HCT116 (cell line): Measurements from ENCODE around the gene ARRB2. TPM values are rescaled to one million over a fixed set of nuclear protein-coding genes. Genes with fewer than 3 reads are reported as not detected.

Source experiments
- ATAC-seq: fragments of 200-7000 bp; cut with Tn5 transposase; 2 replicates; pipeline ENCODE4 v1.9.1; 2020; ENCODE audit warnings: mild to moderate bottlenecking, moderate library complexity
- BruUV-seq: library from RNA; stranded (reverse); fragments of 400-500 nt; replicated peaks from 2 replicates; lab custom pipeline; 2021; lab: Mats Ljungman, UMichigan
- CTCF ChIA-PET: fragments of 300-600 bp; sonication (Branson Sonifier 250); formaldehyde crosslinking; loops from one replicate; lab custom pipeline; 2021; ENCODE audit warnings: antibody characterized with exemption; lab: Charles Lee
- POLR2A ChIA-PET: fragments of 300-600, 350-600 bp; sonication (Branson Sonifier 250); formaldehyde crosslinking; loops from one replicate; lab custom pipeline; 2021; ENCODE audit warnings: antibody characterized with exemption; lab: Charles Lee
- RAD21 ChIA-PET, 2 experiments: fragments of 300-600 bp; sonication (Branson Sonifier 250); formaldehyde crosslinking; loops; one replicate each; lab custom pipeline; 2023; ENCODE audit warnings: low total read pairs in 2 of 2; ENCODE audit not compliant: uncharacterized antibody in 2 of 2, unreplicated experiment in 2 of 2, low non-redundant PET in 1 of 2; lab: Charles Lee
- DNase-seq: peaks from one replicate; pipeline ENCODE4 v3.0.0-alpha.2; 2010; ENCODE audit warnings: low read depth, low spot score
- H2AFZ ChIP-seq: fragments of 200-600 bp; shearing (Covaris generic), sonication (generic); 2 replicates; pipeline ENCODE4 v1.6.1; 2017; ENCODE audit warnings: low read depth, mixed run types, mixed read lengths, antibody characterized with exemption, low read length; ENCODE audit not compliant: poor library complexity, severe bottlenecking
- H3K27ac ChIP-seq: 2 replicates; pipeline ENCODE4 v1.5.1; 2012; ENCODE audit warnings: low read depth, low read length
- H3K27me3 ChIP-seq: fragments of 200-600 bp; sonication (generic); 2 replicates; pipeline ENCODE4 v1.6.1; 2016; ENCODE audit warnings: mixed run types, low read length, mixed read lengths; ENCODE audit not compliant: insufficient read depth
- H3K36me3 ChIP-seq, 2 experiments: fragments of 200-500 bp in 1 of 2; fragments of 200-600 bp in 1 of 2; sonication (Bioruptor generic) in 1 of 2; sonication (generic) in 1 of 2; 2 replicates each; pipeline versions ENCODE4 v1.5.1 to v1.6.1; 2014 to 2016; ENCODE audit warnings: low read length in 2 of 2, inconsistent platforms in 1 of 2, mixed read lengths in 1 of 2, mixed run types in 1 of 2; ENCODE audit not compliant: insufficient read depth in 2 of 2, control insufficient read depth in 1 of 2
- H3K4me1 ChIP-seq, 2 experiments: fragments of 200-600 bp in 1 of 2; sonication (generic) in 1 of 2; 2 replicates each; pipeline versions ENCODE4 v1.5.1 to v1.6.1; 2012 to 2017; ENCODE audit warnings: low read length in 2 of 2, inconsistent platforms in 1 of 2, mild to moderate bottlenecking in 1 of 2, mixed read lengths in 1 of 2, mixed run types in 1 of 2, moderate library complexity in 1 of 2; ENCODE audit not compliant: insufficient read depth in 2 of 2, control insufficient read depth in 1 of 2
- H3K4me2 ChIP-seq: fragments of 200-600 bp; sonication (generic); 2 replicates; pipeline ENCODE4 v1.6.1; 2017; ENCODE audit warnings: mixed run types, low read length, mixed read lengths
- H3K4me3 ChIP-seq, 2 experiments: fragments of 200-600 bp in 1 of 2; sonication (generic) in 1 of 2; replicated peaks in 1 of 2; 2 replicates each; pipeline ENCODE4 v1.5.1; 2011 to 2016; ENCODE audit warnings: low read length in 2 of 2, control low read depth in 1 of 2, low read depth in 1 of 2, mild to moderate bottlenecking in 1 of 2, mixed read lengths in 1 of 2, mixed run types in 1 of 2
- H3K79me2 ChIP-seq: fragments of 200-600 bp; sonication (generic); 2 replicates; pipeline ENCODE4 v1.6.1; 2017; ENCODE audit warnings: mild to moderate bottlenecking, mixed run types, low read length, moderate library complexity, mixed read lengths; ENCODE audit not compliant: insufficient read depth
- H3K9ac ChIP-seq: fragments of 200-600 bp; sonication (generic); 2 replicates; pipeline ENCODE4 v1.6.1; 2016; ENCODE audit warnings: low read length, mixed read lengths
- H3K9me2 ChIP-seq: fragments of 200-600 bp; sonication (generic), shearing (Covaris generic); 2 replicates; pipeline ENCODE4 v1.6.1; 2017; ENCODE audit warnings: mixed run types, mild to moderate bottlenecking, moderate library complexity; ENCODE audit not compliant: insufficient read depth
- H3K9me3 ChIP-seq, 2 experiments: fragments of 200-500 bp in 1 of 2; fragments of 200-600 bp in 1 of 2; sonication (Bioruptor generic) in 1 of 2; sonication (generic) in 1 of 2; 2 replicates each; pipeline ENCODE4 v1.6.1; 2014 to 2017; ENCODE audit warnings: low read length in 2 of 2, mixed read lengths in 2 of 2, inconsistent platforms in 1 of 2, low read depth in 1 of 2, mild to moderate bottlenecking in 1 of 2, mixed run types in 1 of 2, moderate library complexity in 1 of 2; ENCODE audit not compliant: control insufficient read depth in 1 of 2, insufficient read depth in 1 of 2
- H4K20me1 ChIP-seq: fragments of 200-600 bp; sonication (generic), shearing (Covaris generic); 2 replicates; pipeline ENCODE4 v1.6.1; 2017; ENCODE audit warnings: mixed run types, mild to moderate bottlenecking, moderate library complexity; ENCODE audit not compliant: insufficient read depth
- EGR1 ChIP-seq: IDR thresholded peaks from 2 replicates; pipeline ENCODE4 v1.6.1; 2012; ENCODE audit warnings: low read depth
- JUND ChIP-seq: IDR thresholded peaks from 2 replicates; pipeline ENCODE4 v1.6.1; 2012
- MAX ChIP-seq: IDR thresholded peaks from 2 replicates; pipeline ENCODE4 v1.6.1; 2012
- POLR2A ChIP-seq: IDR thresholded peaks from 2 replicates; pipeline ENCODE4 v1.7.0; 2011; ENCODE audit warnings: borderline replicate concordance; ENCODE audit not compliant: insufficient read depth, insufficient read length; ENCODE audit errors: extremely low read depth
- POLR2AphosphoS5 ChIP-seq: IDR thresholded peaks from 2 replicates; pipeline ENCODE4 v1.6.1; 2011; ENCODE audit warnings: mild to moderate bottlenecking, low read depth, low read length, moderate library complexity
- REST ChIP-seq: IDR thresholded peaks from 2 replicates; pipeline ENCODE4 v1.6.1; 2012; ENCODE audit warnings: low read depth
- TCF7L2 ChIP-seq: IDR thresholded peaks from 2 replicates; pipeline ENCODE4 v1.7.0; 2011; ENCODE audit warnings: borderline replicate concordance, inconsistent platforms; ENCODE audit not compliant: insufficient read depth, insufficient read length; ENCODE audit errors: extremely low read depth
- ZFX ChIP-seq: fragments of 450-650 bp; IDR thresholded peaks from 2 replicates; pipeline ENCODE4 v1.6.1; 2017
- intact Hi-C: fragments of 100-400 bp; cut with micrococcal nuclease; formaldehyde crosslinking; loops from 2 replicates; pipeline ENCODE4 v1.10.0; 2022
- total RNA-seq: library from RNA; stranded (reverse); gene quantifications from one replicate; pipeline ENCODE4 v1.2.1, GENCODE V29; 2021; ENCODE audit not compliant: unreplicated experiment

ARRB2 gene
- total RNA-seq, 1 experiment from 2014 or later: 70.8 TPM

- ATAC-seq (peak; percentile 76), DNase-seq (no peak)
- peaks cover 11 to 25% of the 10 kb centered on the region in 2 experiments for H3K4me1 ChIP-seq
- no peaks in the 10 kb centered on the region for H3K9me3 ChIP-seq
- peak within 1 kb of the TSS; percentile 52 for H3K27ac ChIP-seq
- H3K9me2 ChIP-seq: no peaks in the 10 kb centered on the region
- POLR2A ChIA-PET: no interaction called here
- peak within 1 kb of the TSS; percentile 99 for H3K4me2 ChIP-seq
- intact Hi-C loops: no loop called here
- RAD21 ChIA-PET: no interaction called here
- CTCF ChIA-PET: interaction anchor here (1.1 kb wide), 1 partner anchor 51 kb away, joined by 3 read pairs; no protein-coding TSS in a partner anchor
- H4K20me1 ChIP-seq: no peaks in the 10 kb centered on the region
- peak; percentile 50; the same call in 1 of the 2 replicates for TF ChIP-seq POLR2AphosphoS5
- no peak for TF ChIP-seq JUND
- TF ChIP-seq REST: no peak
- peak; percentile 12 for TF ChIP-seq POLR2A
- peak; percentile 5 for TF ChIP-seq TCF7L2
- peak; percentile 30; the same call in 1 of the 2 replicates for TF ChIP-seq MAX
- TF ChIP-seq ZFX: peak; percentile 80; the same call in 1 of the 2 replicates
- peak; percentile 77 for TF ChIP-seq EGR1
- no peaks in the 10 kb centered on the region; the same call in 1 of the 2 replicates for H3K79me2 ChIP-seq
- H3K27me3 ChIP-seq: no peaks in the 10 kb centered on the region
- H3K36me3 ChIP-seq: no peaks in the 10 kb centered on the region
- H3K4me3 ChIP-seq: peak within 1 kb of the TSS; percentile 68 to 73
- H3K9ac ChIP-seq: peak within 1 kb of the TSS; percentile 80
- no TSS peak for BruUV-seq
- H2AFZ ChIP-seq: no peak within 1 kb of the TSS
Measured at GRCh38 chr17:4739122-4740024, 28.9 kb downstream of the ARRB2 start, which contains the start of the genes CXCL16 and ZMYND15. TSS of gene CXCL16 (minus strand) at chr17:4739928. CDS start at chr17:4739339, 589 bp downstream. TSS of gene ZMYND15 (plus strand) at chr17:4739833. CDS start at chr17:4740549, 716 bp downstream.
